ENCODE data around the gene STON2. TPM values are rescaled to one million over a fixed set of nuclear protein-coding genes. Genes with fewer than 3 reads are reported as not detected.
A peak's percentile ranks its signal among the peaks of the same experiment; 100 is the strongest.

Gene STON2
- total RNA-seq, 2 donors from 2014 or later: 0.42 to 0.55 TPM

- ATAC-seq: no peak
These were observed 49.6 kb downstream of the STON2 start for GRCh38 chr14:81350344-81351130.

GRCh38 chr14:81348061-81348460, 52.1 kb downstream of the STON2 start:
- ATAC-seq (no peak), DNase-seq (ENCODE audit: low spot score) (no peak)
- H3K27me3 Mint-ChIP-seq: peaks cover 5 to 9% of the 10 kb centered on the region in 2 donors
- no peak overlapping the region for H3K4me3 Mint-ChIP-seq
- no peaks in the 10 kb centered on the region for H3K36me3 Mint-ChIP-seq
- no peak overlapping the region for H3K27ac Mint-ChIP-seq
- no peaks in the 10 kb centered on the region for H3K4me1 Mint-ChIP-seq (ENCODE audit: low read depth in 2 of 2)
- no peaks in the 10 kb centered on the region for H3K9me3 Mint-ChIP-seq

More at GRCh38 chr14:81350344-81351130, 49.6 kb downstream of the STON2 start:
- H3K4me1 Mint-ChIP-seq (ENCODE audit: low read depth in 2 of 2): no peaks in the 10 kb centered on the region
- H3K4me3 Mint-ChIP-seq: no peak overlapping the region
- H3K9me3 Mint-ChIP-seq: no peaks in the 10 kb centered on the region
- DNase-seq (ENCODE audit: low spot score): no peak
- H3K27ac Mint-ChIP-seq: no peak overlapping the region
- peaks cover 3 to 7% of the 10 kb centered on the region in 2 donors for H3K27me3 Mint-ChIP-seq
- H3K36me3 Mint-ChIP-seq: peaks cover 11% of the 10 kb centered on the region

- Mint-ChIP-seq H3K9me3 (no peaks in the 10 kb centered on the region), H3K27me3 (peaks cover 5 to 11% of the 10 kb centered on the region in 2 donors), H3K36me3 (no peaks in the 10 kb centered on the region), H3K4me1 (ENCODE audit: low read depth in 2 of 2) (no peaks in the 10 kb centered on the region), H3K4me3 (no peak overlapping the region), H3K27ac (no peak overlapping the region)
- ATAC-seq (no peak), DNase-seq (ENCODE audit: low spot score) (no peak)
These were observed 54.3 kb downstream of the STON2 start for GRCh38 chr14:81345781-81346180.

- H3K27ac Mint-ChIP-seq: no peak overlapping the region
- ATAC-seq (no peak), DNase-seq (ENCODE audit: low spot score) (no peak)
- H3K36me3 Mint-ChIP-seq: no peaks in the 10 kb centered on the region
- no peak overlapping the region for H3K4me3 Mint-ChIP-seq
- no peaks in the 10 kb centered on the region for H3K4me1 Mint-ChIP-seq (ENCODE audit: low read depth in 2 of 2)
- peaks cover 5 to 11% of the 10 kb centered on the region in 2 donors for H3K27me3 Mint-ChIP-seq
- H3K9me3 Mint-ChIP-seq: no peaks in the 10 kb centered on the region
These were observed 55.5 kb downstream of the STON2 start for GRCh38 chr14:81344481-81345160.

GRCh38 chr14:81343701-81344100, 56.4 kb downstream of the STON2 start:
- no peak for DNase-seq (ENCODE audit: low spot score)
- H3K4me3 Mint-ChIP-seq: no peak overlapping the region
- no peaks in the 10 kb centered on the region for H3K4me1 Mint-ChIP-seq (ENCODE audit: low read depth in 2 of 2)
- no peak overlapping the region for H3K27ac Mint-ChIP-seq
- no peaks in the 10 kb centered on the region for H3K9me3 Mint-ChIP-seq
- no peaks in the 10 kb centered on the region for H3K36me3 Mint-ChIP-seq
- no peak for ATAC-seq
- peaks cover 7 to 12% of the 10 kb centered on the region in 2 donors for H3K27me3 Mint-ChIP-seq

GRCh38 chr14:81342850-81343580, 57.1 kb downstream of the STON2 start:
- no peaks in the 10 kb centered on the region for H3K36me3 Mint-ChIP-seq
- no peaks in the 10 kb centered on the region for H3K4me1 Mint-ChIP-seq (ENCODE audit: low read depth in 2 of 2)
- DNase-seq (ENCODE audit: low spot score) (no peak), ATAC-seq (no peak)
- no peaks in the 10 kb centered on the region for H3K9me3 Mint-ChIP-seq
- no peak overlapping the region for H3K27ac Mint-ChIP-seq
- no peak overlapping the region for H3K4me3 Mint-ChIP-seq
- peaks cover 10 to 15% of the 10 kb centered on the region in 2 donors for H3K27me3 Mint-ChIP-seq

GRCh38 chr14:81341781-81342180, 58.3 kb downstream of the STON2 start:
- H3K36me3 Mint-ChIP-seq: no peaks in the 10 kb centered on the region
- peaks cover 18 to 20% of the 10 kb centered on the region in 2 donors for H3K27me3 Mint-ChIP-seq
- no peaks in the 10 kb centered on the region for H3K9me3 Mint-ChIP-seq
- H3K4me3 Mint-ChIP-seq: no peak overlapping the region
- H3K27ac Mint-ChIP-seq: no peak overlapping the region
- DNase-seq (ENCODE audit: low spot score) (no peak), ATAC-seq (no peak)
- no peaks in the 10 kb centered on the region for H3K4me1 Mint-ChIP-seq (ENCODE audit: low read depth in 2 of 2)

- no peak for DNase-seq (ENCODE audit: low spot score)
- Mint-ChIP-seq H3K27ac (no peak overlapping the region), H3K27me3 (peaks cover 20 to 24% of the 10 kb centered on the region in 2 donors), H3K9me3 (no peaks in the 10 kb centered on the region), H3K4me3 (no peak overlapping the region), H3K36me3 (no peaks in the 10 kb centered on the region), H3K4me1 (ENCODE audit: low read depth in 2 of 2) (no peaks in the 10 kb centered on the region)
- ATAC-seq: no peak
These were observed 58.8 kb downstream of the STON2 start for GRCh38 chr14:81341370-81341769.

GRCh38 chr14:81340201-81340600, 59.9 kb downstream of the STON2 start:
- Mint-ChIP-seq H3K36me3 (no peaks in the 10 kb centered on the region), H3K9me3 (no peaks in the 10 kb centered on the region), H3K27me3 (peaks cover 25 to 32% of the 10 kb centered on the region in 2 donors), H3K27ac (no peak overlapping the region), H3K4me1 (ENCODE audit: low read depth in 2 of 2) (no peaks in the 10 kb centered on the region), H3K4me3 (no peak overlapping the region)
- DNase-seq (ENCODE audit: low spot score): no peak
- ATAC-seq: no peak

- Mint-ChIP-seq H3K27ac (no peak overlapping the region), H3K4me3 (no peak overlapping the region), H3K36me3 (no peaks in the 10 kb centered on the region), H3K27me3 (peaks cover 23 to 44% of the 10 kb centered on the region in 2 donors), H3K9me3 (no peaks in the 10 kb centered on the region), H3K4me1 (ENCODE audit: low read depth in 2 of 2) (no peaks in the 10 kb centered on the region)
- ATAC-seq (no peak), DNase-seq (ENCODE audit: low spot score) (no peak)
These were observed 63.1 kb downstream of the STON2 start for GRCh38 chr14:81337073-81337472.

GRCh38 chr14:81336009-81336408, 64.1 kb downstream of the STON2 start:
- Mint-ChIP-seq H3K4me1 (ENCODE audit: low read depth in 2 of 2) (no peaks in the 10 kb centered on the region), H3K27ac (no peak overlapping the region), H3K36me3 (no peaks in the 10 kb centered on the region), H3K4me3 (no peak overlapping the region), H3K9me3 (no peaks in the 10 kb centered on the region), H3K27me3 (peaks cover 23 to 44% of the 10 kb centered on the region in 2 donors)
- ATAC-seq (no peak), DNase-seq (ENCODE audit: low spot score) (no peak)

- no peaks in the 10 kb centered on the region for H3K4me1 Mint-ChIP-seq (ENCODE audit: low read depth in 2 of 2)
- H3K27me3 Mint-ChIP-seq: peaks cover 19 to 40% of the 10 kb centered on the region in 2 donors
- H3K4me3 Mint-ChIP-seq: no peak overlapping the region
- no peak for ATAC-seq
- H3K36me3 Mint-ChIP-seq: no peaks in the 10 kb centered on the region
- H3K9me3 Mint-ChIP-seq: no peaks in the 10 kb centered on the region
- DNase-seq (ENCODE audit: low spot score): no peak
- H3K27ac Mint-ChIP-seq: no peak overlapping the region
These were observed 67.4 kb downstream of the STON2 start for GRCh38 chr14:81332725-81333124.

- ATAC-seq (peak in 1 of 2 donors; percentile 6), DNase-seq (ENCODE audit: low spot score) (no peak)
- H3K27me3 Mint-ChIP-seq: peaks cover 12 to 33% of the 10 kb centered on the region in 2 donors
- H3K4me3 Mint-ChIP-seq: no peak overlapping the region
- H3K36me3 Mint-ChIP-seq: no peaks in the 10 kb centered on the region
- H3K27ac Mint-ChIP-seq: no peak overlapping the region
- H3K9me3 Mint-ChIP-seq: no peaks in the 10 kb centered on the region
- H3K4me1 Mint-ChIP-seq (ENCODE audit: low read depth in 2 of 2): no peaks in the 10 kb centered on the region
These were observed 68.7 kb downstream of the STON2 start for GRCh38 chr14:81331229-81332021.
